IMR-90 (cell line): ENCODE data around the gene REST. TPM values are rescaled to one million over a fixed set of nuclear protein-coding genes. Genes with fewer than 3 reads are reported as not detected.
A peak's percentile ranks its signal among the peaks of the same experiment; 100 is the strongest.

ENCODE experiments used
- ATAC-seq: fragments of 200-7000 bp; cut with Tn5 transposase; 2 replicates; pipeline ENCODE4 v1.9.1; 2020; ENCODE audit warnings: low read depth, mild to moderate bottlenecking, moderate library complexity
- BruUV-seq: library from RNA; stranded (reverse); fragments of 400-500 nt; replicated peaks from 2 replicates; lab custom pipeline; 2021; lab: Mats Ljungman, UMichigan
- CTCF ChIA-PET: fragments of 300-600 bp; formaldehyde crosslinking; extraction: SDS; loops from one replicate; lab custom pipeline; 2021; ENCODE audit warnings: antibody characterized with exemption; lab: Yijun Ruan, JAX
- POLR2A ChIA-PET: fragments of 300-600 bp; sonication (Branson Sonifier 250); formaldehyde crosslinking; loops from one replicate; lab custom pipeline; 2022; ENCODE audit warnings: antibody characterized with exemption; ENCODE audit not compliant: unreplicated experiment; lab: Charles Lee
- DNase-seq: peaks from one replicate; pipeline ENCODE4 v3.0.0; 2013
- H2AFZ ChIP-seq: replicated peaks from 2 replicates; pipeline ENCODE3; 2013; ENCODE audit warnings: low read length, mild to moderate bottlenecking; ENCODE audit not compliant: poor library complexity
- H2AK5ac ChIP-seq: 2 replicates; pipeline ENCODE4 v1.6.1; 2013; ENCODE audit warnings: low read depth, low read length, inconsistent platforms
- H2AK9ac ChIP-seq: replicated peaks from 2 replicates; pipeline ENCODE3; 2013; ENCODE audit warnings: mild to moderate bottlenecking, low read depth, low read length, moderate library complexity; ENCODE audit not compliant: poor library complexity
- H2BK120ac ChIP-seq: 2 replicates; pipeline ENCODE4 v1.6.1; 2013; ENCODE audit warnings: low read depth, low read length, inconsistent platforms
- H2BK15ac ChIP-seq: 3 replicates; pipeline ENCODE4 v1.6.1; 2013; ENCODE audit warnings: low read depth, low read length, inconsistent platforms
- H2BK20ac ChIP-seq: 2 replicates; pipeline ENCODE4 v1.6.1; 2013; ENCODE audit warnings: low read depth, mild to moderate bottlenecking, inconsistent platforms, low read length, moderate library complexity
- H2BK5ac ChIP-seq: 2 replicates; pipeline ENCODE4 v1.6.1; 2013; ENCODE audit warnings: mild to moderate bottlenecking, low read depth, low read length, inconsistent platforms; ENCODE audit not compliant: poor library complexity, severe bottlenecking
- H3K14ac ChIP-seq: replicated peaks from 2 replicates; pipeline ENCODE4 v1.6.1; 2013; ENCODE audit warnings: low read depth, low read length, inconsistent platforms
- H3K18ac ChIP-seq: 2 replicates; pipeline ENCODE4 v1.6.1; 2013; ENCODE audit warnings: low read depth, low read length, control low read depth
- H3K23ac ChIP-seq: 2 replicates; pipeline ENCODE4 v1.6.1; 2013; ENCODE audit warnings: low read depth, low read length, inconsistent platforms
- H3K27ac ChIP-seq: 2 replicates; pipeline ENCODE4 v1.5.1; 2013; ENCODE audit warnings: mild to moderate bottlenecking, control low read depth, low read length; ENCODE audit not compliant: insufficient read depth
- H3K27me3 ChIP-seq: 2 replicates; pipeline ENCODE4 v1.6.1; 2013; ENCODE audit warnings: low read length; ENCODE audit not compliant: control insufficient read depth, insufficient read depth
- H3K36me3 ChIP-seq: 2 replicates; pipeline ENCODE4 v1.6.1; 2013; ENCODE audit warnings: low read length, mixed read lengths; ENCODE audit not compliant: control insufficient read depth, insufficient read depth
- H3K4ac ChIP-seq: 2 replicates; pipeline ENCODE4 v1.6.1; 2013; ENCODE audit warnings: low read depth, low read length, inconsistent platforms
- H3K4me1 ChIP-seq: 2 replicates; pipeline ENCODE4 v1.6.1; 2013; ENCODE audit warnings: low read length, mixed read lengths; ENCODE audit not compliant: control insufficient read depth, insufficient read depth
- H3K4me2 ChIP-seq: 2 replicates; pipeline ENCODE4 v1.6.1; 2013; ENCODE audit warnings: low read depth, mild to moderate bottlenecking, control low read depth, low read length, moderate library complexity
- H3K4me3 ChIP-seq: 2 replicates; pipeline ENCODE4 v1.5.1; 2013; ENCODE audit warnings: low read depth, mild to moderate bottlenecking, control low read depth, low read length, moderate library complexity; ENCODE audit not compliant: insufficient read depth
- H3K56ac ChIP-seq: 2 replicates; pipeline ENCODE4 v1.6.1; 2013; ENCODE audit warnings: low read length, inconsistent platforms; ENCODE audit not compliant: insufficient read depth; ENCODE audit errors: extremely low read depth
- H3K79me1 ChIP-seq, 2 experiments: 2 replicates each; pipeline ENCODE4 v1.6.1; 2013; ENCODE audit warnings: low read length in 2 of 2, inconsistent platforms in 1 of 2, low read depth in 1 of 2
- H3K9ac ChIP-seq: 2 replicates; pipeline ENCODE4 v1.6.1; 2013; ENCODE audit warnings: low read depth, low read length, control low read depth
- H3K9me1 ChIP-seq: 2 replicates; pipeline ENCODE4 v1.6.1; 2013; ENCODE audit warnings: low read length, inconsistent platforms; ENCODE audit not compliant: insufficient read depth
- H3K9me3 ChIP-seq: 2 replicates; pipeline ENCODE4 v1.6.1; 2013; ENCODE audit warnings: low read length; ENCODE audit not compliant: control insufficient read depth, insufficient read depth
- H4K20me1 ChIP-seq: 2 replicates; pipeline ENCODE4 v1.6.1; 2013; ENCODE audit warnings: low read length, inconsistent platforms; ENCODE audit not compliant: insufficient read depth
- H4K5ac ChIP-seq: 2 replicates; pipeline ENCODE4 v1.6.1; 2013; ENCODE audit warnings: mild to moderate bottlenecking, low read depth, low read length, control low read depth
- H4K8ac ChIP-seq, 2 experiments: 2 replicates each; pipeline ENCODE4 v1.6.1; 2013; ENCODE audit warnings: low read depth in 2 of 2, low read length in 2 of 2, control low read depth in 1 of 2, inconsistent platforms in 1 of 2
- H4K91ac ChIP-seq: 2 replicates; pipeline ENCODE4 v1.6.1; 2013; ENCODE audit warnings: low read depth, low read length, inconsistent platforms; ENCODE audit not compliant: insufficient read depth
- BHLHE40 ChIP-seq: fragments of 150-350 bp; IDR thresholded peaks from 2 replicates; pipeline ENCODE4 v1.6.1; 2016; ENCODE audit warnings: mild to moderate bottlenecking, low read depth, low read length
- CEBPB ChIP-seq: IDR thresholded peaks from 2 replicates; pipeline ENCODE4 v1.6.1; 2012; ENCODE audit warnings: low read depth, low read length, improper control_type of control experiment
- CHD1 ChIP-seq: IDR thresholded peaks from 2 replicates; pipeline ENCODE4 v1.6.1; 2012; ENCODE audit warnings: low read depth, low read length, improper control_type of control experiment
- ELK1 ChIP-seq: fragments of 150-350 bp; IDR thresholded peaks from 2 replicates; pipeline ENCODE4 v1.6.1; 2016; ENCODE audit warnings: low read depth, mild to moderate bottlenecking, low read length, moderate library complexity, borderline replicate concordance
- FOS ChIP-seq: fragments of 150-350 bp; IDR thresholded peaks from 2 replicates; pipeline ENCODE4 v1.6.1; 2016; ENCODE audit warnings: low read depth, low read length
- MAFK ChIP-seq: IDR thresholded peaks from 2 replicates; pipeline ENCODE4 v1.6.1; 2012; ENCODE audit warnings: low read depth, low read length, improper control_type of control experiment
- MAZ ChIP-seq: IDR thresholded peaks from 2 replicates; pipeline ENCODE4 v1.6.1; 2012; ENCODE audit warnings: low read depth, mild to moderate bottlenecking, low read length, improper control_type of control experiment, moderate library complexity, borderline replicate concordance
- MXI1 ChIP-seq: IDR thresholded peaks from 2 replicates; pipeline ENCODE4 v1.6.1; 2012; ENCODE audit warnings: low read depth, mild to moderate bottlenecking, low read length, moderate library complexity, borderline replicate concordance
- POLR2A ChIP-seq: IDR thresholded peaks from 2 replicates; pipeline ENCODE4 v1.6.1; 2012; ENCODE audit warnings: mild to moderate bottlenecking, low read depth, low read length
- RAD21 ChIP-seq: IDR thresholded peaks from 2 replicates; pipeline ENCODE4 v1.6.1; 2012; ENCODE audit warnings: low read length, improper control_type of control experiment
- RFX5 ChIP-seq: IDR thresholded peaks from 2 replicates; pipeline ENCODE4 v1.8.0; 2012; ENCODE audit warnings: low read depth, mild to moderate bottlenecking, low read length, moderate library complexity
- WGBS, 2 experiments: methylation state at CpG; one replicate each; pipeline versions ENCODE4 v1.1.5 to v1.1.7; 2013; ENCODE audit warnings: missing lambda C conversion rate in 2 of 2; ENCODE audit not compliant: insufficient read length in 1 of 2; ENCODE audit errors: extremely low coverage in 2 of 2; 5-methylcytosine and 5-hydroxymethylcytosine counted together
- dilution Hi-C: fragments of 300-500 bp; cut with HindIII; formaldehyde crosslinking; loops from one replicate; pipeline ENCODE4 v1.14.3; 2018; ENCODE audit warnings: low sequenced_read_pairs; ENCODE audit not compliant: unreplicated experiment
- in situ Hi-C: fragments of 300-500 bp; cut with MboI; formaldehyde crosslinking; loops from 3 replicates; pipeline ENCODE4 v1.14.3; 2019; ENCODE audit warnings: low sequenced_read_pairs, inconsistent platforms, mixed read lengths
- intact Hi-C: fragments of 100-400 bp; cut with micrococcal nuclease; formaldehyde crosslinking; loops from 2 replicates; pipeline ENCODE4 v1.10.0; 2022
- polyA plus RNA-seq, 3 experiments: library from polyadenylated mRNA; depleted of rRNA; stranded (reverse); fragments of >200 nt; gene quantifications; 2 replicates each; pipeline ENCODE4 v1.2.3, GENCODE V29; 2012; ENCODE audit warnings: low replicate concordance in 1 of 3
- total RNA-seq: library from RNA; depleted of rRNA; stranded (reverse); fragments of >200 nt; gene quantifications from 2 replicates; pipeline ENCODE4 v1.2.3, GENCODE V29; 2012
- TF ChIP-seq, protein P1 (sequence below): fragments of 150-350 bp; IDR thresholded peaks from 2 replicates; pipeline ENCODE4 v1.6.1; 2017; ENCODE audit warnings: mild to moderate bottlenecking, antibody characterized with exemption, low read length, low read depth
- TF ChIP-seq, protein P2 (sequence below): conservative IDR thresholded peaks from 2 replicates; pipeline ENCODE4 v1.5.1; 2012; ENCODE audit warnings: mild to moderate bottlenecking, low read depth, low read length, improper control_type of control experiment

Gene REST
- total and polyA plus RNA-seq, 2 of the 4 experiments (the other 2 are of a cell fraction): 10.0 to 66.9 TPM

DNA sequence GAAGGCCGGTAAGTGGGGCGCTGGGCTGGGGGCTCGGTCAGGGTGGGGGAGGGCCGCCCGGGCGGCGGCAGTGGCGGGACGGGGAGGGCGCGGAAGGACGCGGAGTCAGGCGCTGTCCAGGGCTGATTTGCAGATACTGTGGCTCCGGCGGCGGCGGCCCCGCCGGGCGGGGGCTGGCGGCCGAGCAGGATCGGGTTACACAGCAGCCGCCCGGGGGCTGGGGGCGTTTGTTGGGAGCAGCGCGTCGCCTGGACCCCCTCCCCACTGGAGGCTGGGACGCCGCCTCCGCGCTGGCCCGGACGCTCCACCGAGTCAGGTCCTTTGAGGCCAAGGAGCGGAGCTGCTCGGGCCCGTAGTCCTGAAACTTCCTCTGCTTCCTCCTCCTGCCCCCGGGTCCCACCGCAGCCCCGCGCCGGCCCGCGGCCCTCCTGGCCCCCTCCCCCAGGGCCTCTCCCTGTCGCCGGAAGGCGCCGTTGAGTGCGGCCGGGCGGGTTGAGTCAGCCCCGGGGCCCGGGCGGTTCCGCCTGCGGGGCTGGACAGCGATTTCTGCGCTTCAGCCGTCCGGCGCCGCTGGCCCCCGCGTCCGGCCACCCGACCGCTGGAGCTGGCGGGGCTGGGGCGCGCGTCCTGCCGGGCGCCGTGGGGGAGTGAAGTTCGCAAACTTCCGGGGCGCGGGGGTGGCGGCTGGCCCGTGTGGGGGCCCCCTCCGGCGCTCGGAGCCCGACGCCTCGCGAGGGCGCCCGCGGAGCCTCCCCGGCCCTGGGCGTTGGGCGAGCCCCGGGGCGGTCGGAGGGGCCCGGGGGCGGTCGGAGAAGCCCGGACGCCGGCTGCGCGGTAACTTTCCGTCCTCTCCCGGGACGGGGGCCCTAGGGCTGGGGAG lies 746 bp downstream of the REST start:
- H4K5ac ChIP-seq: no peak overlapping the region
- ATAC-seq (peak; percentile 66), DNase-seq (peak; percentile 68)
- H2BK120ac ChIP-seq: no peak overlapping the region; the same call in 1 of the 2 replicates
- H3K4me1 ChIP-seq: peaks cover 7% of the 10 kb centered on the region; the same call in 1 of the 2 replicates
- peak overlapping the region; percentile 87 for H3K56ac ChIP-seq
- H3K4me2 ChIP-seq: peak overlapping the region; percentile 28
- H3K18ac ChIP-seq: peak overlapping the region; percentile 7; the same call in 1 of the 2 replicates
- intact Hi-C loops: loop anchor here (2.0 kb wide), 2 partner anchors 50 to 68 kb away; partner anchors contain the start of gene NOA1
- in situ Hi-C loops: no loop called here
- H3K23ac ChIP-seq: peak overlapping the region; percentile 95
- H3K14ac ChIP-seq: peak overlapping the region; percentile 84
- peak overlapping the region; percentile 82 for H3K9ac ChIP-seq
- peak overlapping the region; percentile 77 for H2BK5ac ChIP-seq
- H4K91ac ChIP-seq: peak overlapping the region; percentile 48; the same call in 1 of the 2 replicates
- H3K36me3 ChIP-seq: peaks cover 8% of the 10 kb centered on the region
- peaks cover 9% of the 10 kb centered on the region for H3K27me3 ChIP-seq
- peak overlapping the region; percentile 84 for H3K4ac ChIP-seq
- H4K20me1 ChIP-seq: peaks cover 31% of the 10 kb centered on the region
- peak overlapping the region; percentile 18 to 68; a peak in 2 of 4 replicates for H4K8ac ChIP-seq
- BruUV-seq: no TSS peak
- H3K27ac ChIP-seq: peak overlapping the region; percentile 96
- no peaks in the 10 kb centered on the region for H3K9me3 ChIP-seq
- POLR2A ChIA-PET: interaction anchor here (0.6 kb wide), 1 partner anchor 1052 kb away, joined by 3 read pairs; no protein-coding TSS in a partner anchor
- peak overlapping the region; percentile 89 for H2AK9ac ChIP-seq
- WGBS, 2 experiments: 1% methylated on average over 34 of the region's 110 CpGs; no CpG with 5 or more reads in 1 of the 2 experiments
- H3K4me3 ChIP-seq: peak overlapping the region; percentile 76
- peak overlapping the region; percentile 95 for H2AFZ ChIP-seq
- H2BK20ac ChIP-seq: no peak overlapping the region
- dilution Hi-C loops: no loop called here
- H3K79me1 ChIP-seq: peaks cover 3 to 30% of the 10 kb centered on the region in 2 experiments; a peak in 3 of 4 replicates
- H2AK5ac ChIP-seq: no peak overlapping the region
- peaks cover 12% of the 10 kb centered on the region; the same call in 1 of the 2 replicates for H3K9me1 ChIP-seq
- CTCF ChIA-PET: no interaction called here
- no peak overlapping the region for H2BK15ac ChIP-seq
- no peak for TF ChIP-seq RFX5
- TF ChIP-seq CHD1: 0 out of 2 replicates have a peak, but pooled peaks have one; percentile 48
- no peak for TF ChIP-seq CEBPB
- TF ChIP-seq MXI1: peak; percentile 80; the same call in 1 of the 2 replicates
- TF ChIP-seq MAFK: no peak
- TF ChIP-seq MAZ: peak; percentile 75; the same call in 1 of the 2 replicates
- TF ChIP-seq POLR2A: peak; percentile 24; the same call in 1 of the 2 replicates
- TF ChIP-seq, protein P1, sequence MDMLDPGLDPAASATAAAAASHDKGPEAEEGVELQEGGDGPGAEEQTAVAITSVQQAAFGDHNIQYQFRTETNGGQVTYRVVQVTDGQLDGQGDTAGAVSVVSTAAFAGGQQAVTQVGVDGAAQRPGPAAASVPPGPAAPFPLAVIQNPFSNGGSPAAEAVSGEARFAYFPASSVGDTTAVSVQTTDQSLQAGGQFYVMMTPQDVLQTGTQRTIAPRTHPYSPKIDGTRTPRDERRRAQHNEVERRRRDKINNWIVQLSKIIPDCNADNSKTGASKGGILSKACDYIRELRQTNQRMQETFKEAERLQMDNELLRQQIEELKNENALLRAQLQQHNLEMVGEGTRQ: no peak
- TF ChIP-seq FOS: peak; percentile 43; the same call in 1 of the 2 replicates
- no peak for TF ChIP-seq BHLHE40
- TF ChIP-seq, protein P2, sequence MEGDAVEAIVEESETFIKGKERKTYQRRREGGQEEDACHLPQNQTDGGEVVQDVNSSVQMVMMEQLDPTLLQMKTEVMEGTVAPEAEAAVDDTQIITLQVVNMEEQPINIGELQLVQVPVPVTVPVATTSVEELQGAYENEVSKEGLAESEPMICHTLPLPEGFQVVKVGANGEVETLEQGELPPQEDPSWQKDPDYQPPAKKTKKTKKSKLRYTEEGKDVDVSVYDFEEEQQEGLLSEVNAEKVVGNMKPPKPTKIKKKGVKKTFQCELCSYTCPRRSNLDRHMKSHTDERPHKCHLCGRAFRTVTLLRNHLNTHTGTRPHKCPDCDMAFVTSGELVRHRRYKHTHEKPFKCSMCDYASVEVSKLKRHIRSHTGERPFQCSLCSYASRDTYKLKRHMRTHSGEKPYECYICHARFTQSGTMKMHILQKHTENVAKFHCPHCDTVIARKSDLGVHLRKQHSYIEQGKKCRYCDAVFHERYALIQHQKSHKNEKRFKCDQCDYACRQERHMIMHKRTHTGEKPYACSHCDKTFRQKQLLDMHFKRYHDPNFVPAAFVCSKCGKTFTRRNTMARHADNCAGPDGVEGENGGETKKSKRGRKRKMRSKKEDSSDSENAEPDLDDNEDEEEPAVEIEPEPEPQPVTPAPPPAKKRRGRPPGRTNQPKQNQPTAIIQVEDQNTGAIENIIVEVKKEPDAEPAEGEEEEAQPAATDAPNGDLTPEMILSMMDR: no peak; the same call in 1 of the 2 replicates
- no peak for TF ChIP-seq RAD21
- no peak for TF ChIP-seq ELK1
